GM12892 (cell line): ENCODE measurements around the gene GMNN.

ENCODE experiments used
- DNase-seq: peaks from one replicate; pipeline ENCODE4 v3.0.0; 2011; ENCODE audit not compliant: insufficient read length
- FAIRE-seq: peaks from 2 replicates; lab custom pipeline; 2011; peaks lifted over from hg19 to GRCh38; lab: Jason Lieb, UNC
- POLR2A ChIP-seq: IDR thresholded peaks from 2 replicates; pipeline ENCODE4 v1.6.1; 2011; ENCODE audit warnings: low read depth, low read length, control low read depth
- POLR2AphosphoS5 ChIP-seq: IDR thresholded peaks from 2 replicates; pipeline ENCODE4 v1.6.1; 2011; ENCODE audit warnings: low read depth, low read length, control low read depth
- TAF1 ChIP-seq: IDR thresholded peaks from 2 replicates; pipeline ENCODE4 v1.6.1; 2011; ENCODE audit warnings: low read depth, mild to moderate bottlenecking, control low read depth, low read length, borderline replicate concordance

Gene GMNN

GRCh38 chr6:24766680-24767462 is 7.9 kb upstream of the GMNN start:
- FAIRE-seq (no peak), DNase-seq (peak; percentile 21)
- TF ChIP-seq POLR2A (no peak), POLR2AphosphoS5 (no peak), TAF1 (no peak)

GRCh38 chr6:24768361-24768760 is 6.4 kb upstream of the GMNN start:
- no peak for TF ChIP-seq POLR2AphosphoS5
- no peak for TF ChIP-seq TAF1
- no peak for TF ChIP-seq POLR2A
- DNase-seq, result no peak
- no peak for FAIRE-seq

GRCh38 chr6:24775520-24776058 is 852 bp downstream of the GMNN start:
- DNase-seq (no peak), FAIRE-seq (no peak)
- TF ChIP-seq POLR2A (no peak), TAF1 (no peak), POLR2AphosphoS5 (no peak)

- TF ChIP-seq POLR2AphosphoS5 (no peak), TAF1 (no peak), POLR2A (no peak)
- DNase-seq (no peak), FAIRE-seq (no peak)
These were observed 2.5 kb downstream of the GMNN start for GRCh38 chr6:24777227-24777626.

- FAIRE-seq (no peak), DNase-seq (no peak)
- TF ChIP-seq POLR2AphosphoS5 (no peak), TAF1 (no peak), POLR2A (no peak)
These were observed 3.4 kb downstream of the GMNN start for GRCh38 chr6:24778121-24778520.

GRCh38 chr6:24778878-24779277 is 4.1 kb downstream of the GMNN start:
- FAIRE-seq (no peak), DNase-seq (no peak)
- TF ChIP-seq TAF1 (no peak), POLR2A (no peak), POLR2AphosphoS5 (no peak)

GRCh38 chr6:24779416-24780016 is 4.8 kb downstream of the GMNN start:
- TF ChIP-seq TAF1, result no peak
- TF ChIP-seq POLR2AphosphoS5, result no peak
- no peak for TF ChIP-seq POLR2A
- DNase-seq, result no peak
- peak; percentile 50 for FAIRE-seq

- TF ChIP-seq POLR2AphosphoS5 (no peak), TAF1 (no peak), POLR2A (no peak)
- FAIRE-seq (no peak), DNase-seq (no peak)
These were observed 5.5 kb downstream of the GMNN start for GRCh38 chr6:24780206-24780605.

GRCh38 chr6:24788031-24788665 is 13.4 kb downstream of the GMNN start:
- no peak; the same call in 1 of the 2 replicates for TF ChIP-seq POLR2AphosphoS5
- TF ChIP-seq TAF1, result no peak
- TF ChIP-seq POLR2A, result 0 out of 2 replicates have a peak, but pooled peaks have one; percentile 9
- DNase-seq (no peak), FAIRE-seq (no peak)

- TF ChIP-seq TAF1 (no peak), POLR2AphosphoS5 (no peak), POLR2A (no peak)
- FAIRE-seq (no peak), DNase-seq (no peak)
These were observed 20.4 kb downstream of the GMNN start for GRCh38 chr6:24795106-24795505.

- TF ChIP-seq TAF1 (no peak), POLR2A (no peak), POLR2AphosphoS5 (no peak)
- peak; percentile 50 for FAIRE-seq
These were observed 22.0 kb downstream of the GMNN start for GRCh38 chr6:24796616-24797290.

More at GRCh38 chr6:24796616-24797290, 22.0 kb downstream of the GMNN start:
- DNase-seq, result no peak
